Spleen (tissue), 7 donors: ENCODE measurements around the gene CARD18.

Experiments
- POLR2AphosphoS5 ChIP-seq, 3 donors: sonication (generic); formaldehyde crosslinking; IDR thresholded peaks; one replicate each; pipeline ENCODE4 v1.5.1; 2017; ENCODE audit warnings: antibody characterized with exemption in 3 of 3
- TF ChIP-seq, protein P1 (sequence below), 11 experiments: fragments of 200-600 bp in 7 of 11; fragments of 450-650 bp in 4 of 11; sonication (generic) in 4 of 11; IDR thresholded peaks in 8 of 11; conservative IDR thresholded peaks in 3 of 11; 1 replicate in 7 of 11; 2 replicates in 4 of 11; pipeline versions ENCODE4 v1.4.0 to v1.8.0; 2016 to 2021; ENCODE audit warnings: antibody characterized with exemption in 11 of 11, inconsistent platforms in 4 of 11, mild to moderate bottlenecking in 1 of 11
- donor health status: DM: no; HTN: no; CAD: no; lungs with moderate emphysema.
- donor health status: DM: no; HTN: no; CAD: no.
- donor health status: DM: no; HTN: no; CAD: no.

DNA sequence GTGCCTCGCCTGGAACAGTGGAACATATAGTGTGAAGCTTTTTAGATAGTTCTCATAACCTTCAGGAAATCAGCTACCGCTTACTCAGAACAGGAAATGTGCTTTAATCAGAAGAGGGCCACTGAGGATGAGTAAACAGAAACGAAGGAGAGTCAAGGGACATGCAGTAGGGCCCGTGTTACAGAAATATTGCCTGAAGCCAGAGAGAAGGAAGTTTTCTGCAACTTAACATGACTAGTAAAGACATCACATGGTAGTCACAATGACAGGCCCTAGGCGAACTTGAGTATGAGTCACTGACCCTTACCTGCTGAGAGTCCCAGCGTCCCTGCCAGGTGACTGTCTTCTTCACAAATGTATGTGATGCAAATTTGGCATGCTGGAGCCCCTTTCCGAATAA, 39.4 kb downstream of the CARD18 start:
- TF ChIP-seq, protein P1, sequence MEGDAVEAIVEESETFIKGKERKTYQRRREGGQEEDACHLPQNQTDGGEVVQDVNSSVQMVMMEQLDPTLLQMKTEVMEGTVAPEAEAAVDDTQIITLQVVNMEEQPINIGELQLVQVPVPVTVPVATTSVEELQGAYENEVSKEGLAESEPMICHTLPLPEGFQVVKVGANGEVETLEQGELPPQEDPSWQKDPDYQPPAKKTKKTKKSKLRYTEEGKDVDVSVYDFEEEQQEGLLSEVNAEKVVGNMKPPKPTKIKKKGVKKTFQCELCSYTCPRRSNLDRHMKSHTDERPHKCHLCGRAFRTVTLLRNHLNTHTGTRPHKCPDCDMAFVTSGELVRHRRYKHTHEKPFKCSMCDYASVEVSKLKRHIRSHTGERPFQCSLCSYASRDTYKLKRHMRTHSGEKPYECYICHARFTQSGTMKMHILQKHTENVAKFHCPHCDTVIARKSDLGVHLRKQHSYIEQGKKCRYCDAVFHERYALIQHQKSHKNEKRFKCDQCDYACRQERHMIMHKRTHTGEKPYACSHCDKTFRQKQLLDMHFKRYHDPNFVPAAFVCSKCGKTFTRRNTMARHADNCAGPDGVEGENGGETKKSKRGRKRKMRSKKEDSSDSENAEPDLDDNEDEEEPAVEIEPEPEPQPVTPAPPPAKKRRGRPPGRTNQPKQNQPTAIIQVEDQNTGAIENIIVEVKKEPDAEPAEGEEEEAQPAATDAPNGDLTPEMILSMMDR (IDR thresholded peaks at IDR 0.05 in 8 of 11, conservative IDR thresholded peaks at IDR 0.05 in 3 of 11): no peak
- no peak for TF ChIP-seq POLR2AphosphoS5 (IDR thresholded peaks at IDR 0.05)
